ENCODE data around the gene ST6GALNAC2.

ST6GALNAC2 gene

GRCh38 chr17:76597156-76598003 lies 11.7 kb upstream of the ST6GALNAC2 start:
- no peaks in the 10 kb centered on the region for H3K4me1 ChIP-seq (ENCODE audit: control insufficient read depth in 1 of 2, insufficient read depth in 2 of 2, low read length in 2 of 2)
- H3K9me3 ChIP-seq (ENCODE audit: control insufficient read depth in 1 of 2, low read length in 2 of 2) = no peaks in the 10 kb centered on the region
- H3K4me3 ChIP-seq (ENCODE audit: low read depth in 1 of 2, low read length in 2 of 2) = no peak overlapping the region
- H3K27me3 ChIP-seq (ENCODE audit: low read depth, low read length) = no peaks in the 10 kb centered on the region
- H3K36me3 ChIP-seq (ENCODE audit: control insufficient read depth in 1 of 2, insufficient read depth in 2 of 2, low read length in 2 of 2) = no peaks in the 10 kb centered on the region
- no peak overlapping the region for H3K27ac ChIP-seq (ENCODE audit: low read length)

DNA sequence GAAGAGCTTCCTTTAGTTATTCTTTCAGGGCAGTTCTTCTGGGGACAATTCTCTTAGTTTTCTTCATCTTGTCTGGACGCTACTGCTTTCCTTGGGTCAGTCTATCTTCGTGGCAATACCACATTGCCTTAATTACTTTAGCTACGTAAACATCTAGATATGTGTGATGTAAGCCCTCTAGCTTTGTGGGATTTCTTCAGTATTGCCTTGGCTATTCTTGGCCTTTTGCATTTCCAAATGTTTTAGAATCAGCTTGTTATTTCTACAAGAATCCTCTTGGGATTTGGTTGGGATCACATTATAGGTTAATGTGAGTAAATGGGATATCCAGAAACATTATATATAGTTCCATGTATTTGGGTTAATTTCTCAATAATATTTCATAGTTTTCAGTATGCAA lies 9.0 kb upstream of the ST6GALNAC2 start:
- Histone ChIP-seq H3K27ac (ENCODE audit: low read length) (no peak overlapping the region), H3K4me3 (ENCODE audit: low read depth in 1 of 2, low read length in 2 of 2) (no peak overlapping the region), H3K27me3 (ENCODE audit: low read depth, low read length) (no peaks in the 10 kb centered on the region), H3K9me3 (ENCODE audit: control insufficient read depth in 1 of 2, low read length in 2 of 2) (no peaks in the 10 kb centered on the region), H3K36me3 (ENCODE audit: control insufficient read depth in 1 of 2, insufficient read depth in 2 of 2, low read length in 2 of 2) (no peaks in the 10 kb centered on the region), H3K4me1 (ENCODE audit: control insufficient read depth in 1 of 2, insufficient read depth in 2 of 2, low read length in 2 of 2) (no peaks in the 10 kb centered on the region)

DNA sequence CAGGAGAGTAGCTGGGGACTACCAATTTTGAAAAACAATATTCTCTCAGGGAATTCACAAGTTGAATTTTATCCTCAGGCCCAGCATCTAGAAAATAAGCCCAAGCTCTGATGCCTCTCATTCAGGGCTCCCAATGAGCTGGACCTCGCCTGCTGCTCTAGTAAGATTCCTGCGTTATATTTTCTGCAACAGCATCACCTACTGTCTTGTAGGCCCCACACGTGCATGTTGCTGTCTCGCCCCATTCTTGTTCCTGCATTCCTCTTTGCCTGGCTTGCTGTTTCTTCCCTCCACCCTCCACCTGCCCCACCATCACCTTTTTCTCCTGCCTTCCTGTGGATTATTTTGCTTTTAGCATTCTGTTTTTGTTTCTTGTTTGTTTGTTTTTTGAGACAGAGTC lies 8.3 kb upstream of the ST6GALNAC2 start:
- Histone ChIP-seq H3K9me3 (ENCODE audit: control insufficient read depth in 1 of 2, low read length in 2 of 2) (no peaks in the 10 kb centered on the region), H3K36me3 (ENCODE audit: control insufficient read depth in 1 of 2, insufficient read depth in 2 of 2, low read length in 2 of 2) (no peaks in the 10 kb centered on the region), H3K27ac (ENCODE audit: low read length) (no peak overlapping the region), H3K4me1 (ENCODE audit: control insufficient read depth in 1 of 2, insufficient read depth in 2 of 2, low read length in 2 of 2) (no peaks in the 10 kb centered on the region), H3K27me3 (ENCODE audit: low read depth, low read length) (no peaks in the 10 kb centered on the region), H3K4me3 (ENCODE audit: low read depth in 1 of 2, low read length in 2 of 2) (no peak overlapping the region)

GRCh38 chr17:76593384-76593826 lies 7.7 kb upstream of the ST6GALNAC2 start:
- no peak overlapping the region for H3K4me3 ChIP-seq (ENCODE audit: low read depth in 1 of 2, low read length in 2 of 2)
- no peak overlapping the region for H3K27ac ChIP-seq (ENCODE audit: low read length)
- H3K9me3 ChIP-seq (ENCODE audit: control insufficient read depth in 1 of 2, low read length in 2 of 2) = no peaks in the 10 kb centered on the region
- no peaks in the 10 kb centered on the region for H3K36me3 ChIP-seq (ENCODE audit: control insufficient read depth in 1 of 2, insufficient read depth in 2 of 2, low read length in 2 of 2)
- no peaks in the 10 kb centered on the region for H3K27me3 ChIP-seq (ENCODE audit: low read depth, low read length)
- H3K4me1 ChIP-seq (ENCODE audit: control insufficient read depth in 1 of 2, insufficient read depth in 2 of 2, low read length in 2 of 2) = no peaks in the 10 kb centered on the region

- peaks cover 17% of the 10 kb centered on the region for H3K27me3 ChIP-seq (ENCODE audit: low read depth, low read length)
- H3K4me3 ChIP-seq (ENCODE audit: low read depth in 1 of 2, low read length in 2 of 2) = no peak overlapping the region
- H3K27ac ChIP-seq (ENCODE audit: low read length) = no peak overlapping the region
- no peaks in the 10 kb centered on the region for H3K9me3 ChIP-seq (ENCODE audit: control insufficient read depth in 1 of 2, low read length in 2 of 2)
- peaks cover 0 to 24% of the 10 kb centered on the region in 2 donors for H3K4me1 ChIP-seq (ENCODE audit: control insufficient read depth in 1 of 2, insufficient read depth in 2 of 2, low read length in 2 of 2)
- H3K36me3 ChIP-seq (ENCODE audit: control insufficient read depth in 1 of 2, insufficient read depth in 2 of 2, low read length in 2 of 2) = no peaks in the 10 kb centered on the region
These were observed 2.5 kb upstream of the ST6GALNAC2 start for GRCh38 chr17:76588182-76588581.

- H3K36me3 ChIP-seq (ENCODE audit: control insufficient read depth in 1 of 2, insufficient read depth in 2 of 2, low read length in 2 of 2) = no peaks in the 10 kb centered on the region
- no peaks in the 10 kb centered on the region for H3K9me3 ChIP-seq (ENCODE audit: control insufficient read depth in 1 of 2, low read length in 2 of 2)
- no peak overlapping the region for H3K27ac ChIP-seq (ENCODE audit: low read length)
- peaks cover 17% of the 10 kb centered on the region for H3K27me3 ChIP-seq (ENCODE audit: low read depth, low read length)
- no peak overlapping the region for H3K4me3 ChIP-seq (ENCODE audit: low read depth in 1 of 2, low read length in 2 of 2)
- peaks cover 0 to 24% of the 10 kb centered on the region in 2 donors for H3K4me1 ChIP-seq (ENCODE audit: control insufficient read depth in 1 of 2, insufficient read depth in 2 of 2, low read length in 2 of 2)
These were observed 1.3 kb upstream of the ST6GALNAC2 start for GRCh38 chr17:76586741-76587487.

GRCh38 chr17:76585033-76585648 lies 519 bp downstream of the ST6GALNAC2 start:
- Histone ChIP-seq H3K4me1 (ENCODE audit: control insufficient read depth in 1 of 2, insufficient read depth in 2 of 2, low read length in 2 of 2) (peaks cover 0 to 24% of the 10 kb centered on the region in 2 donors), H3K27ac (ENCODE audit: low read length) (no peak overlapping the region)

GRCh38 chr17:76584427-76585032 lies 1.1 kb downstream of the ST6GALNAC2 start:
- no peaks in the 10 kb centered on the region for H3K36me3 ChIP-seq (ENCODE audit: control insufficient read depth in 1 of 2, insufficient read depth in 2 of 2, low read length in 2 of 2)
- no peak overlapping the region for H3K27ac ChIP-seq (ENCODE audit: low read length)
- H3K4me1 ChIP-seq (ENCODE audit: control insufficient read depth in 1 of 2, insufficient read depth in 2 of 2, low read length in 2 of 2) = peaks cover 0 to 24% of the 10 kb centered on the region in 2 donors
- peaks cover 0 to 2% of the 10 kb centered on the region in 2 donors for H3K9me3 ChIP-seq (ENCODE audit: control insufficient read depth in 1 of 2, low read length in 2 of 2)
- H3K4me3 ChIP-seq (ENCODE audit: low read depth in 1 of 2, low read length in 2 of 2) = peak overlapping the region; percentile 52 to 78
- H3K27me3 ChIP-seq (ENCODE audit: low read depth, low read length) = peaks cover 17% of the 10 kb centered on the region

More at GRCh38 chr17:76585033-76585648, 519 bp downstream of the ST6GALNAC2 start:
- Histone ChIP-seq H3K4me3 (ENCODE audit: low read depth in 1 of 2, low read length in 2 of 2) (peak overlapping the region; percentile 52 to 78), H3K9me3 (ENCODE audit: control insufficient read depth in 1 of 2, low read length in 2 of 2) (no peaks in the 10 kb centered on the region), H3K36me3 (ENCODE audit: control insufficient read depth in 1 of 2, insufficient read depth in 2 of 2, low read length in 2 of 2) (no peaks in the 10 kb centered on the region), H3K27me3 (ENCODE audit: low read depth, low read length) (peaks cover 17% of the 10 kb centered on the region)

DNA sequence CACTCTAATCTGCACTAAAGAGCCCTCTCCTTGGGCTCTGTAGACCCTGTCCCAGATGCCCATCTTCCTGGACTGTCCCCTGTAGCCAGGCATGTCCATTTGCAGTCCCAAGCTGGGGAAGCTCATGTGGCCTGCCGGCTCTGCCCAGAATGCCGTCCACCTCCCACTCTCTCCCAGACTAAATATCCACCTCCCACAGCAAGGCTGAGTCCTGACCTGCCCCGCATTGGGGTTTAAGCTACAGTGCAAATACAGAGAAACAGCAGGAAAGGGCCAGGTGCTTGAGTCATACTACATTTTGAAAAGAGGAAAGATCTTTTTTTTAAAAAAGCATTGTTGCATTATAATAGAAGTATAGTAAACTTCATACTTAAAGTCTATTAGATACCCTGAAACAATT lies 3.0 kb downstream of the ST6GALNAC2 start:
- Histone ChIP-seq H3K4me3 (ENCODE audit: low read depth in 1 of 2, low read length in 2 of 2) (no peak overlapping the region), H3K9me3 (ENCODE audit: control insufficient read depth in 1 of 2, low read length in 2 of 2) (peaks cover 0 to 2% of the 10 kb centered on the region in 2 donors), H3K36me3 (ENCODE audit: control insufficient read depth in 1 of 2, insufficient read depth in 2 of 2, low read length in 2 of 2) (no peaks in the 10 kb centered on the region), H3K27me3 (ENCODE audit: low read depth, low read length) (peaks cover 12% of the 10 kb centered on the region), H3K4me1 (ENCODE audit: control insufficient read depth in 1 of 2, insufficient read depth in 2 of 2, low read length in 2 of 2) (peaks cover 0 to 24% of the 10 kb centered on the region in 2 donors), H3K27ac (ENCODE audit: low read length) (no peak overlapping the region)

DNA sequence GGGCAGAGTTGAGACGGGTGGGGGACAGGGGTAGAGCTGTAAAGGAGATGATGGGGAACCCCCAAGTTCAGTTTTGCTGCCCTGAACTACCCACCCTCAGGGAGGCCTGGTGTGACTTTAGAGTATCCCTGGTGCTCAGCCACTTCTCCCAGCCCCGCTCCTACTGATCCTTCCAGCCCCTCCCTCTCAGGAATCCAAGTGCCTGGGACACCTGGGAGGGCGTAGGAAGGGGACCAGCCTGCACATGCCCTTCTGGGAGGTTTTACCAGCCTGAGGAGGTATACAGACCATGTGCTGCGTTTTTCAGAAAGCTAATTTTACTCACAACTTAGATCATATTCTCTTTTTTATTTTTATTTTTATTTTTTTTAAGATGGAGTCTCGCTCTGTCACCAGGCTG lies 4.1 kb downstream of the ST6GALNAC2 start:
- Histone ChIP-seq H3K27me3 (ENCODE audit: low read depth, low read length) (peaks cover 6% of the 10 kb centered on the region), H3K27ac (ENCODE audit: low read length) (no peak overlapping the region)

DNA sequence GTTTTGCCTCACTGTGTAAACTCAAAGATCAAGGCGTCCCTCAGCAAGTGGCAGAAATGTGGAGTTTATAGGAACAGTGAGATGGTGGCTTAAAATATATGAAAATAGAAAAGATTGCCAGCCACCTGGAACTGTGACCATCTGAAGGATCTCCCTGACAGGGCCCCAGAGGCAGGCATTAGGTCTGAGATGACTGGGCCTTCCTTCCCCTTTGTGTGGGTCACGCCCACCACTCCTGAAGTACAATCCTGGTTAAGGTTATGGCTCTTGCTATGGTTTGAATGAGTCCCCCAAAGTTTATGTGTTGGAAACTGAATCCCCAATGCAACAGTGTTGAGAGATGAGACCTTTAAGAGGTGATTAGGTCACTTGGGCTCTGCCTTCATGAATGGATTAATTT lies 6.4 kb downstream of the ST6GALNAC2 start:
- Histone ChIP-seq H3K9me3 (ENCODE audit: control insufficient read depth in 1 of 2, low read length in 2 of 2) (peaks cover 0 to 2% of the 10 kb centered on the region in 2 donors), H3K36me3 (ENCODE audit: control insufficient read depth in 1 of 2, insufficient read depth in 2 of 2, low read length in 2 of 2) (no peaks in the 10 kb centered on the region), H3K27ac (ENCODE audit: low read length) (no peak overlapping the region), H3K4me3 (ENCODE audit: low read depth in 1 of 2, low read length in 2 of 2) (no peak overlapping the region), H3K27me3 (ENCODE audit: low read depth, low read length) (peaks cover under 1% of the 10 kb centered on the region), H3K4me1 (ENCODE audit: control insufficient read depth in 1 of 2, insufficient read depth in 2 of 2, low read length in 2 of 2) (no peaks in the 10 kb centered on the region)

More for the DNA sequence above, 4.1 kb downstream of the ST6GALNAC2 start:
- peaks cover 0 to 18% of the 10 kb centered on the region in 2 donors for H3K4me1 ChIP-seq (ENCODE audit: control insufficient read depth in 1 of 2, insufficient read depth in 2 of 2, low read length in 2 of 2)
- peaks cover 0 to 2% of the 10 kb centered on the region in 2 donors for H3K9me3 ChIP-seq (ENCODE audit: control insufficient read depth in 1 of 2, low read length in 2 of 2)
- no peak overlapping the region for H3K4me3 ChIP-seq (ENCODE audit: low read depth in 1 of 2, low read length in 2 of 2)
- no peaks in the 10 kb centered on the region for H3K36me3 ChIP-seq (ENCODE audit: control insufficient read depth in 1 of 2, insufficient read depth in 2 of 2, low read length in 2 of 2)
